Neural cell (in vitro differentiated cells): ENCODE results near the gene AKR1B15. TPM values are rescaled to one million over a fixed set of nuclear protein-coding genes. Genes with fewer than 3 reads are reported as not detected.

Experiments
- H2AFZ ChIP-seq: fragments of 200-600, 300-800 bp; sonication (generic), shearing (Covaris generic); 2 replicates; pipeline ENCODE4 v1.6.0; 2014; ENCODE audit warnings: low read depth, mild to moderate bottlenecking, antibody characterized with exemption, low read length, moderate library complexity
- H3F3A ChIP-seq: fragments of 200-600 bp; shearing (Covaris generic); 2 replicates; pipeline ENCODE4 v1.6.1; 2016; ENCODE audit warnings: mild to moderate bottlenecking, moderate library complexity, mixed read lengths, antibody characterized with exemption, low read length; ENCODE audit not compliant: insufficient read depth, poor library complexity, severe bottlenecking
- H3K27ac ChIP-seq: fragments of 200-600, 300-800 bp; sonication (generic), shearing (Covaris generic); 2 replicates; pipeline ENCODE4 v1.5.1; 2014; ENCODE audit warnings: mild to moderate bottlenecking, low read length, moderate library complexity
- H3K27me3 ChIP-seq: fragments of 300-800, 200-600 bp; sonication (generic), shearing (Covaris generic); 2 replicates; pipeline ENCODE4 v1.6.0; 2014; ENCODE audit warnings: mild to moderate bottlenecking, low read depth, low read length, moderate library complexity; ENCODE audit not compliant: insufficient read depth
- H3K36me3 ChIP-seq: fragments of 300-800, 200-600 bp; sonication (generic), shearing (Covaris generic); 2 replicates; pipeline ENCODE4 v1.5.1; 2014; ENCODE audit warnings: mild to moderate bottlenecking, antibody characterized with exemption, low read length, moderate library complexity; ENCODE audit not compliant: insufficient read depth
- H3K4me2 ChIP-seq: fragments of 300-800, 200-600 bp; sonication (generic), shearing (Covaris generic); 2 replicates; pipeline ENCODE4 v1.6.0; 2014; ENCODE audit warnings: mild to moderate bottlenecking, low read length
- H3K4me3 ChIP-seq: fragments of 300-800, 200-600 bp; sonication (generic), shearing (Covaris generic); 2 replicates; pipeline ENCODE4 v1.5.1; 2014; ENCODE audit warnings: mild to moderate bottlenecking, low read length, moderate library complexity
- H3K79me2 ChIP-seq: fragments of 200-600 bp; shearing (Covaris generic); replicated peaks from 2 replicates; pipeline ENCODE4 v1.6.0; 2014; ENCODE audit warnings: mild to moderate bottlenecking, low read length, moderate library complexity; ENCODE audit not compliant: insufficient read depth
- H3K9ac ChIP-seq: fragments of 300-800, 200-600 bp; sonication (generic), shearing (Covaris generic); 2 replicates; pipeline ENCODE4 v1.6.1; 2016; ENCODE audit warnings: mild to moderate bottlenecking, low read length, mixed read lengths
- H3K9me2 ChIP-seq: fragments of 200-600 bp; shearing (Covaris generic); 2 replicates; pipeline ENCODE4 v1.6.1; 2016; ENCODE audit warnings: mild to moderate bottlenecking, low read length, mixed read lengths; ENCODE audit not compliant: insufficient read depth
- H3K9me3 ChIP-seq: fragments of 200-600, 300-800 bp; sonication (generic), shearing (Covaris generic); 2 replicates; pipeline ENCODE4 v1.6.1; 2016; ENCODE audit warnings: mild to moderate bottlenecking, mixed run types, low read length, moderate library complexity, mixed read lengths
- H4K20me1 ChIP-seq: fragments of 200-600 bp; shearing (Covaris generic); 2 replicates; pipeline ENCODE4 v1.6.1; 2016; ENCODE audit warnings: mild to moderate bottlenecking, mixed run types; ENCODE audit not compliant: insufficient read depth
- EP300 ChIP-seq: fragments of 450-650 bp; conservative IDR thresholded peaks from 2 replicates; pipeline ENCODE4 v1.6.1; 2014; ENCODE audit warnings: antibody characterized with exemption, mild to moderate bottlenecking, moderate library complexity; ENCODE audit not compliant: poor library complexity, severe bottlenecking
- EZH2 ChIP-seq: fragments of 200-600, 300-800 bp; shearing (Covaris generic), sonication (generic); IDR thresholded peaks from 2 replicates; pipeline ENCODE4 v1.6.1; 2014; ENCODE audit warnings: antibody characterized with exemption, low read length, borderline replicate concordance, mild to moderate bottlenecking; ENCODE audit not compliant: insufficient read depth, poor library complexity, severe bottlenecking
- RAD21 ChIP-seq: fragments of 450-650 bp; conservative IDR thresholded peaks from 2 replicates; pipeline ENCODE4 v1.6.1; 2014; ENCODE audit warnings: antibody characterized with exemption, mild to moderate bottlenecking, moderate library complexity
- SMC3 ChIP-seq: fragments of 450-650 bp; conservative IDR thresholded peaks from 2 replicates; pipeline ENCODE4 v1.6.1; 2014; ENCODE audit warnings: antibody characterized with exemption, mild to moderate bottlenecking, moderate library complexity; ENCODE audit not compliant: poor library complexity
- polyA plus RNA-seq: library from polyadenylated mRNA; depleted of rRNA; stranded (reverse); fragments of >200 nt; gene quantifications from 2 replicates; pipeline ENCODE4 v1.2.3, GENCODE V29; 2014

The AKR1B15 gene
- polyA plus RNA-seq, 1 donor from 2014 or later: not detected

GRCh38 chr7:134629445-134629844 lies 80.5 kb downstream of the AKR1B15 start:
- Histone ChIP-seq H2AFZ (no peak overlapping the region), H3K36me3 (no peaks in the 10 kb centered on the region), H3K79me2 (no peaks in the 10 kb centered on the region), H3K27ac (no peak overlapping the region), H3K9me3 (no peaks in the 10 kb centered on the region), H3K9ac (no peak overlapping the region), H3K4me3 (no peak overlapping the region), H3F3A (no peaks in the 10 kb centered on the region), H3K9me2 (no peaks in the 10 kb centered on the region), H4K20me1 (no peaks in the 10 kb centered on the region), H3K4me2 (no peak overlapping the region), H3K27me3 (no peaks in the 10 kb centered on the region)
- TF ChIP-seq EP300 (no peak), SMC3 (no peak), EZH2 (no peak), RAD21 (no peak)

Other genes starting within 250 kb of the AKR1B15 start
- 27.3 and 30.1 TPM in 2 replicates for gene SLC35B4, start 232.2 kb upstream of the AKR1B15 start, polyA plus RNA-seq
- 202 and 265 TPM in 2 replicates for gene AKR1B1, start 90.0 kb upstream of the AKR1B15 start, polyA plus RNA-seq
- gene AKR1B10, start 21.5 kb upstream of the AKR1B15 start, polyA plus RNA-seq: not detected in 2 replicates
- 47.5 and 57.4 TPM in 2 replicates for gene BPGM, start 97.7 kb downstream of the AKR1B15 start, polyA plus RNA-seq
- gene CALD1, start 230.5 kb downstream of the AKR1B15 start, polyA plus RNA-seq: 7.0 and 8.0 TPM in 2 replicates